Activated CD8-positive, alpha-beta memory T cell treated with anti-CD3 and anti-CD28 coated beads for 1 hour (primary cell): ENCODE results near the gene NEBL.
"Not testable (repeated sequence)": the region's sequence is repeated elsewhere in the genome, so short reads cannot be mapped to it uniquely, and the experiment has no call there.

Experiments
- DNase-seq, 2 donors: peaks; one replicate each; pipeline ENCODE4 v3.0.0-alpha.2; 2020; ENCODE audit warnings: low read depth in 1 of 2; ENCODE audit errors: extremely low read depth in 1 of 2

NEBL gene, protein sequence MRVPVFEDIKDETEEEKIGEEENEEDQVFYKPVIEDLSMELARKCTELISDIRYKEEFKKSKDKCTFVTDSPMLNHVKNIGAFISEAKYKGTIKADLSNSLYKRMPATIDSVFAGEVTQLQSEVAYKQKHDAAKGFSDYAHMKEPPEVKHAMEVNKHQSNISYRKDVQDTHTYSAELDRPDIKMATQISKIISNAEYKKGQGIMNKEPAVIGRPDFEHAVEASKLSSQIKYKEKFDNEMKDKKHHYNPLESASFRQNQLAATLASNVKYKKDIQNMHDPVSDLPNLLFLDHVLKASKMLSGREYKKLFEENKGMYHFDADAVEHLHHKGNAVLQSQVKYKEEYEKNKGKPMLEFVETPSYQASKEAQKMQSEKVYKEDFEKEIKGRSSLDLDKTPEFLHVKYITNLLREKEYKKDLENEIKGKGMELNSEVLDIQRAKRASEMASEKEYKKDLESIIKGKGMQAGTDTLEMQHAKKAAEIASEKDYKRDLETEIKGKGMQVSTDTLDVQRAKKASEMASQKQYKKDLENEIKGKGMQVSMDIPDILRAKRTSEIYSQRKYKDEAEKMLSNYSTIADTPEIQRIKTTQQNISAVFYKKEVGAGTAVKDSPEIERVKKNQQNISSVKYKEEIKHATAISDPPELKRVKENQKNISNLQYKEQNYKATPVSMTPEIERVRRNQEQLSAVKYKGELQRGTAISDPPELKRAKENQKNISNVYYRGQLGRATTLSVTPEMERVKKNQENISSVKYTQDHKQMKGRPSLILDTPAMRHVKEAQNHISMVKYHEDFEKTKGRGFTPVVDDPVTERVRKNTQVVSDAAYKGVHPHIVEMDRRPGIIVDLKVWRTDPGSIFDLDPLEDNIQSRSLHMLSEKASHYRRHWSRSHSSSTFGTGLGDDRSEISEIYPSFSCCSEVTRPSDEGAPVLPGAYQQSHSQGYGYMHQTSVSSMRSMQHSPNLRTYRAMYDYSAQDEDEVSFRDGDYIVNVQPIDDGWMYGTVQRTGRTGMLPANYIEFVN

GRCh38 chr10:20897146-20897825 lies at the start of gene NEBL:
NEBL (minus strand) TSS chr10:20897311; CDS start chr10:20897205, 106 bp downstream.
- DNase-seq = no peak

- no peak for DNase-seq
Observed at GRCh38 chr10:20945546-20946332, 48.6 kb upstream of the NEBL start.

GRCh38 chr10:20944789-20945502 lies 47.8 kb upstream of the NEBL start:
- DNase-seq = no peak

GRCh38 chr10:20939414-20939813 lies 42.3 kb upstream of the NEBL start:
- not testable (repeated sequence) for DNase-seq

DNA sequence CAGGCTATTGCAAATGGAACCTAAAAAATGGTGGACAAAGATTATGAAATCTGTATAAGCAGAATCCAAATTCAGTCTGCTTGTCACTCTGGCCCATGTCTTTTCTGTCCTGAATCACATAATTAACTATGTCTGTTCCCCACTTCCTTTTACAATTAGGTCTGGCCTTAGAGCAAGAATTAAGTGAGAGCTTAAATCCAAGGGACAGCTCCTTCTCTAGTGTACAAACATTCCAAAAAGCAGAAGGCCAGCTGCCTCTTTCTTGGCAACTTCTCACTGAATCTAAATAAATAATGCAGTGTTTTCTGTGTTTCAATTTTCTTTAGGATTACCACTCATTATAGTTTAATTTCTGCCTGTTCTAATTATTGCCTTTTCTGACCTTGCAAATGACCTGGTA lies 39.3 kb upstream of the NEBL start:
- no peak for DNase-seq

DNA sequence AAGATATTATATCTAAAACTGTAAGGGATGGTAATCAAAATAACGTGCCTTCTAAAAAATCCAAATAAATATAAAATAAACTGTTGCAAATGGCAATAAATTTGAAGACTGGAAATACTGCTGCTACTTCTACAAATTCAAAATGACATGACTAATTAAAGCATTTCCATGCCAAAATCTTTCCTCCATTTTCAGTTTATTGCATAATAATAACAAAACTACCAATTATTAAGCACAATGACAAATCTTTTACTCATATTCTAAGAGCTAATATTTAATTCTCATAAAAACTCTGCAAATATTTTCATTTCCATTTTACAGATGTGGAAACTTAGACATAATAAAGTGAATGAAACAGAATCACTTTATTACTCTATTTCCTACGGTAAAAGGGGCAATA lies 38.8 kb upstream of the NEBL start:
- DNase-seq = no peak

DNA sequence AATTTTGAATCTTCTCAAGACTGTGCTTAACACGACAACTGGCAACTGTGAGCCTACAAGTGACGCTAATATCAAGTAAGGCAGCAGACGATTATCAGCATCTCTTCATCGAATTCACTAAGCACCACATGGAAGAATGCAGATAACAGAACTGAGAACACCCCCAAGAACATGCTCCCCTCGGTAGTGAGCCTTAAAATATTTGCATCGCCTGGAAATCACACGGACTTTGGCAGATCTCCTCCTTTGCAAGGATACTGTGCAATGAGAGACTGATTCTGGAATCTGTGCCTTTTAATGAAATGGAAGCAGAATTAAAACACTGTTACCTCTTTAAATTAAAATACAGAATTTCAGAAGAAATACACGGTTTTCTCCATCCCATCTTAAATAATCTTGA lies 38.2 kb upstream of the NEBL start:
- DNase-seq = no peak

GRCh38 chr10:20933705-20934104 lies 36.6 kb upstream of the NEBL start:
- no peak for DNase-seq

DNA sequence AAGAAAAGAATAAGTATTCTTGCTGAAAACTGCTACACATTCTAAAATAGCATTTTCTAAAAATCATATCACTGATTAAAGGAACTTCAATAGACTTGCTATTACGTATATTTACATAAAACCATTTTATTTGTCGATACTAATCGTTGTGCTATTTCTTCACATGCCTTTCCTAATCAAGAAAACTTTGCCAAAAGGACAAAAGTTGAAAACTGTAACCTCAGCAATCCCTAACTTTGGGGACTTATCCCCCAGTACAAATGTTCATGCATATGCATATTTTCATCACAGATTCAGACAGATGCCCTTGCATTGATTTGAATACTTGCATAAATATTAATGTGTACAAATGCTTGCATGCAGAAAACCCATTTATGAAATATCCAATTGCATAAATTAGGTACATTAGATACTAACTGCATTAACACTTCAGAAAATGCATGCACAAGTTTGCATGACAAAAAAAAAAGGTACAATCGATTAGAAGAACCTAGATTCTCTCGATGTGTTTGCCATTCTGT lies 35.6 kb upstream of the NEBL start:
- no peak for DNase-seq

GRCh38 chr10:20931156-20931795 lies 34.2 kb upstream of the NEBL start:
- DNase-seq = no peak

DNA sequence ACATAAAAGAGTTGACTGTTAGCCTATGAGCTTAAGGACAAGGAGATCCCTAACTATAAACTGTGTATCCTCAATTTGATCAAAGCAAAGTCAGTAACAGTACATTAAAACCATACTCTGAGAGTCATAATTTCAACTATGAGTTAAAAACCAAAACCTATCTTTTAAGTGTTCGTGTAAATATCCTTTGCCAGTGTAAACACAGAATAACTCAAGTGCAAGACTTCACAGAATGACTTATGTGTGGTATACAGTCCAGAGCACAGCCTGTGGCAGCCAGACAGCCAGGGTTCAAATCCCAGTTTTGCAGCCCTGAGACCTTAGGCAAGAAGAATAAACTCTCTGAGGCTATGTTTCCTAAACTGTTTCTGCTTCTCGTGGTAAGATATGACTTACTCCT lies 30.3 kb upstream of the NEBL start:
- no peak for DNase-seq

GRCh38 chr10:20922451-20922850 lies 25.3 kb upstream of the NEBL start:
- DNase-seq = no peak

GRCh38 chr10:20922033-20922432 lies 24.9 kb upstream of the NEBL start:
- no peak for DNase-seq

GRCh38 chr10:20920061-20920460 lies 22.9 kb upstream of the NEBL start:
- no peak for DNase-seq

GRCh38 chr10:20919481-20919880 lies 22.4 kb upstream of the NEBL start:
- DNase-seq = no peak

- no peak for DNase-seq
Observed at GRCh38 chr10:20916976-20917375, 19.9 kb upstream of the NEBL start.

DNA sequence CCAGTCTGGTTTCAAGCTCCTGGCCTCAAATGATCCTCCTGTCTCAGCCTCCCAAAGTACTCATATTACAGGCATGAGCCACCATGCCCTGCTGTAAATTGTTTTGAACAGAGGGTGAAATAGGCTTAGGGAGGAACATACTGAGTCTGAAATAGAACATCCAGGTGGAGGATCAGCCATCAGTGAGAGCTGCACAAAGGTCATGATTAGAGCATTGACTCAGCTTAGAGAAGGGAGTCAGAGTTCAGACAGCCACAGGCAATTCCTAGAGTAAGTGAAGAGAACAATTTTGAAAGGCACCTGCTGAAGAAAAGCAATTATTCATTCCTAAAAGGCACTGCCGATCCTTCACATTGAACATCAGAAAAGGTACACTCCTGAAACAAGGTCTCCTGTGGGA lies 15.9 kb upstream of the NEBL start:
- DNase-seq = no peak

DNA sequence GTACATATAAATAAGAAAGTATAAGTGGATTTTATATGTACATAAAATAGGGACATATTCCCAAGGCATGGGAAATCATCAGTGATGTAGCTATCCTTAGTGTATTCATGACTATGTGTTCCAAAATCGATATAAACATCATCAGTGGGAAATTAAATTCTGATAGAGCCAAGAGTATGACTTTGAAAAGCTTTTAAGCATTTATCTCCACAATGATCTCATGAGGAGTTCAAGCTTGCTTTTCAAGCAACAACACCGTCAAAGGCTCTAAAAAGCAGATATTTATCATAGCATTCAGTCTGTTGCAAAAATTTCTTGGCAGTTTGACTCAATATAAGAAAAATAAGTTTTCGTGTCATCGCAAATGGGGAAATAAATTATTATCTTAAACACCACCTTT lies 14.5 kb upstream of the NEBL start:
- no peak for DNase-seq

DNA sequence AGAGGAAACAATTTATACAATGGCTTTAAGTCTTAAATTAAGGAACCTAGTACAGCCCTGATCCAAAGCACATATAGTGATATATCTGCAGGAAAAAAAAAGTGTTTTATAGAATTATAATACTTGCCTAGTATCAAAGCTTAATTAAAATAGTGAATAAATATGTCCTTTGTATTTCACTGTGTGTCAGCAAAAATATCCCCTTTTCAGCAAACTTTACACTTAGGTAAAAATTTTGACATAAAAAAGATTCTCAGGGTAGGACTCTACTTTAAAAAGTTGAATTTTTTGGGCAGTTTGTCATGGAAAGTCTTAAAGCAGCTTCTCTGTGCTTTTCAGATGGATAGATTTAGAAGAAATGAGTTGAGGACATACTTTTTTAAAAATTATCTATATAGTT lies 12.7 kb upstream of the NEBL start:
- DNase-seq = no peak
